ENCODE data around the gene PRPF39.
A peak's percentile ranks its signal among the peaks of the same experiment; 100 is the strongest.
"Not testable (repeated sequence)": the region's sequence is repeated elsewhere in the genome, so short reads cannot be mapped to it uniquely, and the experiment has no call there.

Gene PRPF39, protein sequence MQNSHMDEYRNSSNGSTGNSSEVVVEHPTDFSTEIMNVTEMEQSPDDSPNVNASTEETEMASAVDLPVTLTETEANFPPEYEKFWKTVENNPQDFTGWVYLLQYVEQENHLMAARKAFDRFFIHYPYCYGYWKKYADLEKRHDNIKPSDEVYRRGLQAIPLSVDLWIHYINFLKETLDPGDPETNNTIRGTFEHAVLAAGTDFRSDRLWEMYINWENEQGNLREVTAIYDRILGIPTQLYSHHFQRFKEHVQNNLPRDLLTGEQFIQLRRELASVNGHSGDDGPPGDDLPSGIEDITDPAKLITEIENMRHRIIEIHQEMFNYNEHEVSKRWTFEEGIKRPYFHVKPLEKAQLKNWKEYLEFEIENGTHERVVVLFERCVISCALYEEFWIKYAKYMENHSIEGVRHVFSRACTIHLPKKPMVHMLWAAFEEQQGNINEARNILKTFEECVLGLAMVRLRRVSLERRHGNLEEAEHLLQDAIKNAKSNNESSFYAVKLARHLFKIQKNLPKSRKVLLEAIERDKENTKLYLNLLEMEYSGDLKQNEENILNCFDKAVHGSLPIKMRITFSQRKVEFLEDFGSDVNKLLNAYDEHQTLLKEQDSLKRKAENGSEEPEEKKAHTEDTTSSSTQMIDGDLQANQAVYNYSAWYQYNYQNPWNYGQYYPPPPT

DNA sequence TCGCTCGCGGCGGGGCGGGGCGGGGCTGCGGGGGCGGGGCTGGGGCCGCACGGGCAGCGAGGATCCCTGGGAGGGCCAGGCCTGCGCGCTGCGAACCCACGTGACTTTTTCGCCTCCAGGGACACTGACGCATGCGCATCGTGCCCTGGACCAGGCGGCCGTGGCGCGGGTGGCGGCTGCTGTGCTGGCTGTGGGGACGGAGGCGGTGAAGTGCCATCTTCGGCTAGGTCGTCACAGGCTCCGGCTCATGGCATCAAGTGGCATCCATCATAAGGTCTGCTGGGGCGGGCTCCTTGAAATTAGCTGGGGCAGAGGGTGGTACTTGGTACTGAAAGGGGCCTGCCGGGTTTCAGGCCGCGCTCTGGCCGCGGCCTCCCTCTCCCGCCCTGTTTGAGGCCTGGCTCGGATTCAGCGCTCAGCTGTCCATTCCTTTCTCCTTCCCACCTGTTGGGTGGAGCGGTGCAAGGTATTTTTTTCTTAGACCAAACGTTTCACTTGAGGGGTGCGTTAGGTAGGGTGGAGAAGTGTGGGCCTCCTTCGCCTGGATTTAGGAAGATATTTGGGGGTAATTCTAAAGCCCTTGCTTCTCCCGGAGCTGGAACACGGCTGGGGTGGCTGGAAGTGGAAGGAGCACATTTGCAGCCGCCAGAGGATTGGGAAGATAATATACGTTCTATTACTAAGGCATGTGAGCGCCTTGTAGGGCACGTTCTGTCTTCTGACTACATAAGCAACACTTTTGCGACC lies at the start of gene PRPF39:
Gene PRPF39 (plus strand): TSS at position 141 of the 747 bp plus-strand sequence. CDS start 11,124 bp downstream, outside the sequence.
- peak; percentile 70 for DNase-seq (ENCODE audit: low read depth)

DNA sequence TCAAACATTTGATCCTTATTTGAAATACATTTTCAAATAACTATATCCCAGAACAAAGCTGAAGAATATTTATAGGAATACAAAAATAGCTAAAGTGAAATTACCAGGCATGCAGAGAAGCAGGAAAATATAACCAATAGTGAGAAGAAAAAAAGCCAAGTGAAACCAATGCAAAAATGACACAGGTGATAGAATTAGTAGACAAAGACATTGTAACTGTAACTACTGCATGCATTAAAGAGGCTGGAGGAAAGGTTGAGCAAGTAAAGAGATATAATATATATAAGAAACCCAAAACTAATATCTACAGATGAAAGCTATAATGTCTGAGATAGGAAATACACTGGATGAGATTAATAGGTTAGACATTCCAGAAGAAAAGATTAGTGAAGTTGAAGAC lies 49.2 kb upstream of the PRPF39 start:
- DNase-seq (ENCODE audit: low read depth): no peak

DNA sequence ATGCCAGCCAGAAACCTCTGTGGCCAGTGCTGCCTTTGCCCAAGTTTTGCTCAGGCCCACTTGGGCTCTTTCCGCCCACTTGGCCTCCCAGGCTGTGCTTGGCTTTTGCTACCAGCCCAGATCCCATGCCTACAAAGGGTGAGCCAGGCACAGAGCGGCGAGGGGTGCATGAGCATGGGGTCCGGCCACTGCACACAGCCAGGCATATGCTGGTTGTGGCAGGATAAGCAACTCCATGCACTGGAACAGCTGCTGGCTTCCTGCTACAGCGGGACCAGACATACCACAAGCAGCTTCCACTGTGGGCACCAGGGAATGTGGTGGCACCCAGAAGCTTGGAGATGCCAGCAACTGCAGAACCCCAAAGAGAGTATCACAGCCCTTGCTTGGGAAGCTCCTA lies 45.7 kb upstream of the PRPF39 start:
- no peak for DNase-seq (ENCODE audit: low read depth)

DNA sequence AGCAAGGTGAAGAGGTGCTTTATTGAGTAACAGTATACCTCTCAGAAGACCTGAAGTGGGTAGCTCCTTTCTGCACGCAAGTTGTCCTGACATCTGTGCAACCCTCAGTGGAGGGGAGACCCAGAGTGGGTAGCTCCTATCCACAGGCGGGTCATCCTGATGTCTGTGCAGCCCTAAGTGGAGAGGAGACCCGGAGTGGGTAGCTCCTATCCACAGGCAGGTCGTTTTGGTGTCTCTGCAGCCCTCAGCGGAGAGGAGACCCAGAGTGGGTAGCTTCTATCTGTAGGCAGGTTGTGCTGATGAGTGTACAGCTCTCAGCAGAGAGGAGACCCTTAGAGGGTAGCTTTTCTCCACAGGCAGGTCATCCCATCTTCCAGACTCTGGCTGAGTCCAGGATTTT lies 45.1 kb upstream of the PRPF39 start:
- DNase-seq (ENCODE audit: low read depth): no peak

DNA sequence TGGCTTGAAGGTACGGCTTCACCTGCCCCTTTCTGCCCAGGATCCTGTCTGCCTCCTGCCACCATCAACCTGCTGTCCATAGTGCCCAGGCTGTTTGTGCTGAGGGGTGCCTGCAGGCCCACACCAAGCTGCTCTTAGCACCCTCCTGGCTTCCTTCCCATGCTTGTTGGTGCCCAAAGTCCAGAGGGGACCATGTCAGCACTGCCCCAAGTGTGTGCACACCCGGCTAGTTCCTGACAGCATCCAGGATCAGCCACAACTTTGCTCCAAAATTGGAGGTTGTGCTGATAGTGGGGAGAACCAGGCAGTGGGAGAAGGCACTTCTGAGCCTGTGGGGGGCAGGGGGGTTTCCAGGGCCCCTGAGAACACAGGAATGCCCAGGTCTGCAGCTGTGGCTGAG lies 44.5 kb upstream of the PRPF39 start:
- DNase-seq (ENCODE audit: low read depth): no peak

DNA sequence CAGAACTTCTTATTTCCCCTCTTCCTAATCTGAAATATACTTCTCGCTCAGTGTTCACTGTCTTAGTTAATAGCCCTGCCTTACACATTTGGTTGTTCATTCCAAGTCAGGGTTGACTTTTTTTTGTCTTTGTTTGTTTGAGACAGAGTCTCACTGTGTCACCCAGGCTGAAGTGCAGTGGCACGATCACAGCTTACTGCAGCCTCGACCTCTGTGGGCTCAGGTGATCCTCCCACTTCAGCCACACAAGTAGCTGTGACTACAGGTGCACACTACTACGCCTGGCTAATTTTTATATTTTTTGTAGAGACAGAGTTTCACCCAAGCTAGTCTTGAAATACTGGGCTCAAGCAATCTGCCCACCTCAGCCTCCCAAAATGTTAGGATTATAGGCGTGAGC lies 42.3 kb upstream of the PRPF39 start:
- DNase-seq (ENCODE audit: low read depth): no peak

DNA sequence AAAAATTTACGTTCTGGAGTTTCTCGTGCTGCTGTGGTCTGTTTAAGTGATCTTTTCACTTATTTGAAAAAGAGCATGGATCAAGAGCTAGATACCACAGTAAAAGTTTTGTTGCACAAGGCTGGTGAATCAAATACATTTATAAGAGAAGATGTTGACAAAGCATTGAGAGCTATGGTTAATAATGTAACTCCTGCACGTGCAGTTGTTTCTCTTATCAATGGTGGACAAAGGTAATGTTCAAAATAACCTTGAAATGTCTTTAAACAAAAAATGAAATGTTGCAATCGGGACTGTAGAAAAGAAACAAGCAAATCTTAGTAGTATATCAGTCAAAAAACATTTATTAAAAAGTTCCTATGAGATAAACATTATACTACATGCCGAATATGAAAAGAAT lies 39.3 kb upstream of the PRPF39 start:
- DNase-seq (ENCODE audit: low read depth): no peak

DNA sequence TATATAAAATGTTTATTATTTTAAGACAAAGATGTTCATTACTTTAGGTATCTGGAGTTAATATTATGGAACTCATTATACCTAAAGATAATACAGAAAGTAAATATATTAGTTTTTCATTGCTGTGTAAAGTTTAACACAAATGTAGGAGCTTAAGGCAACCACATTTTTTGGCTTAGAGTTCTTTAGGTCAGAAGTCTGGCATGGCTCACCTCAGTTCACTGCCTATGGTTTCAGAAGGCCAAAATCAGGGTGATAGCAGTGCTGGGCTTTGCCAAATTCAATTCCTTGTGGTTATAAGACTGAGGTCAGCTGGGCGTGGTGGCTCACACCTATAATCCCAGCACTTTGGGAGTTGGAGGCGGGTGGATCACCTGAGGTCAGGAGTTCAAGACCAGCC lies 35.5 kb upstream of the PRPF39 start:
- no peak for DNase-seq (ENCODE audit: low read depth)

DNA sequence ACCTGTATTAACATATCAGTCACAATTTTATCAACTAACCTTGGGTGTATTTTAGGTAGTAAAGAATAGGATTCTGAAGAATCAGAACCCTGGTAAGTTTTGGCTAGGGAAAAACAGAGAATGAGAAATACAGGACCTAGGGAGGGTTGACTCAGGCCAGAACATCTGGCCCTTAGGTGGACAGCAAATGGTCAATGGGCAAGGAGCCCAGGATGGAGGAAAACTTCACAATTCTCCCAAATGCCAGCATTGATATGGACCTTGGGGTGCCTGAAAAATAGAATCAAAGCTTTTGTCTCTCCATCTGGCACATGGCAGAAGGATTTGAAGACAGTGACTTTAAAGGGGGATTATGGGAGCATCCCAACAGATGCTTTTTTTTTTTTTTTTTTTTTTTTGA lies 32.7 kb upstream of the PRPF39 start:
- DNase-seq (ENCODE audit: low read depth): no peak

DNA sequence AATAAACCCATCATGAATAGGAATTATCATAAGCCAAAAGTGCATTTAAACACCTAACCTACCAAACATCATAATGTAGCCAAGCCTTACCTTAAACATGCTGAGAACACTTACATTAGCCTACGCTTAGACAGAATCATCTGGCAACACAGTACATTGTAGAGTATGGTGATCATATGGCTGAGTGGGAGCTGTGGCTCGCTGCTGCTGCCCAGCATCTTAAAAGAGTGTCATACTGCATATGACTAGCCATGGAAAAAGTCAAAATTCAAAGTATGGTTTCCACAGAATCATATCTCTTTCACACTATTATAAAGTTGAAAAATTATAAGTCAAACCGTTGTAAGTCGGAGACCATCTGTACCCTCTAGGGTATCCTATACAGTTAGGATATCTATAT lies 32.0 kb upstream of the PRPF39 start:
- DNase-seq (ENCODE audit: low read depth): no peak

DNA sequence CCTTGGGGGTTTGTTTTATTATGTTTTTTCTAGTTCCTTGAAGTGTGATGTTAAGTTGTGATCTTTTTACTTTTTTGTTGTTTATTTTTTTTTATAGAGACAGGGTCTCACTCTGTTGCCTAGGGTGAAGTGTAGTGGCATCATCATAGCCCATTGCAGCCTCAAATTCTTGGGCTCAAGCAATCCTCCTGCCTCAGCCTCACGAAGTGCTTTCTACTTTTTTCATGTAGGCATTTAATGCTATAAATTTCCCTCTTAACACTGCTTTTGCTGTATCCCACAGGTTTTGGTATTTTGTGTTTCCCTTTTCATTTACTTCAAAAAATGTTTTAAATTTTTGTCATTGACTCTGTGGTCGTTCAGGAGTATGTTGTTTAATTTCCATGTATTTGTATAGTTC lies 26.6 kb upstream of the PRPF39 start:
- no peak for DNase-seq (ENCODE audit: low read depth)

DNA sequence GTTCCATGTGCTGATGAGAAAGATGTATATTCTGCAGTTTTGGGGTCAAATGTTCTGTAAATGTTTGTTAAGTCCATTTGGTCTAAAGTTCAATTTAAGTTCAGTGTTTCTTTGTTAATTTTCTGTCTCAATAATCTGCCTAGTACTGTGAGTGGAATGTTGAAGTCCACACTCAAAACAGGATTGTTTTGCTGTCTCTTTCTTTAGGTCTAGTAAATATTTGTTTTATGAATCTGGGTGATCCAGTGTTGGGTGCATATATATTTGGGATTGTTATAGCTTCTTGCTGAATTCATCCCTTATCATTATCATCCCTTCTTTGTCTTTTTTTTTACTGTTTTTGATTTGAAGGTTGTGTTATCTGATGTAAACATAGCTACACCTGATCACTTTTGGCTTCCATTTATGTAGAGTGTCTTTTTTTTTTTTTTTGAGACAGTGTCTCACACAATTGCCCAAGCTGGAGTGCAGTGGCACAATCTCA lies 26.0 kb upstream of the PRPF39 start:
- no peak for DNase-seq (ENCODE audit: low read depth)

DNA sequence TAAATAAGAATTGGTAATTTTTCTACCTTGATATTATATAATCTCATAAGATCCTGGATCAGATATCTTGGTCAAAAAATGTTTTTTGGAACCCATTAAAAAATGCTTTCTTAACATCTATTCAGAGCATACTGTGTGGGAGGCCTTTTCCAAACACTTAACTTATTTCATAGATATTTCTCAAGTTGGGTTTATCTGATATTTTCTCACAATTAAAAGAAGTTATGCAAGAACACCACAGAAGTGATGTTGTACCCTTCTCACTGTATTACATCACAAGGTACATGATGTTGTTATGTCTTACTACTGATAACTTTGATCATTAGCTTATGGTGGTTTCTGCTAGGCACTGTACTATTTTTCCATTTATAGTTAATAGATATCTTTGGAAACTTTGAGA lies 23.4 kb upstream of the PRPF39 start:
- DNase-seq (ENCODE audit: low read depth): no peak

DNA sequence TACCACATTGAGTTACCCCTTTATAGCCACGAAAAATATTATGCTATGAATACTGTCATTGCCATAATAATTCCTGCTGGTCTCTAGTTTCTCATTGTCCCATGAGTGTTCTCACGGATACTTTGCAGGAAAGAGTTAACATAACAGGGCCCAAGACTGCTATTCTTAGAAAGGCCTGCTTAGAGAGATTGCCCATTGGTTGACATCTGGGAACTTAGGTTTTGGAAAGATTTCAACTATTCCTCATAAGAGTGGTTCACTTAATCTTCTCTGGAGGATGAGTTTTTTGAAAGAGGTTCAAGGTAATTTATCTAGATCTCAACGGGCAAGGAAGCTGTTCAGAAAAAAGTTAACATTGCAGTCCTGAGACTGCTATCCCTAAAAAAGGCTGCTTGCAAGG lies 18.4 kb upstream of the PRPF39 start:
- DNase-seq (ENCODE audit: low read depth): no peak

DNA sequence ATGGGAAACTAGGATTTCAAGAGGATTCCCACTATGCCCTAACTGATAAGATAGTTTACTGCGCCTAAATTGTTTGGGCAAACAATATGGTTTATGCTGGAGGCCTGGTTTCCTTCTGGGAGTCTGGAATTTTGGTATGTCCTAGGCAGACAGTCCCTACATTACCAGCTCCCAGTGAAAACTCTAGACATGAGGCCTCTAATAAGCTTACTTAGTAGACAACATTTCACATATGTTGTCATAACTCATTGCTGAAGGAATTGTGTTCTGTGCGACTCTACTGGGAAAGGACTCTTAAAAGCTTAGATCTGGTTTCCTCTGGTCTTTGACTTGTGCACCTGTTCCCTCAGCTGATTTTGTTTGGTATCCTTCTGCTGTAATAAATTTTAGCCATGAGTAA lies 18.0 kb upstream of the PRPF39 start:
- DNase-seq (ENCODE audit: low read depth): no peak

DNA sequence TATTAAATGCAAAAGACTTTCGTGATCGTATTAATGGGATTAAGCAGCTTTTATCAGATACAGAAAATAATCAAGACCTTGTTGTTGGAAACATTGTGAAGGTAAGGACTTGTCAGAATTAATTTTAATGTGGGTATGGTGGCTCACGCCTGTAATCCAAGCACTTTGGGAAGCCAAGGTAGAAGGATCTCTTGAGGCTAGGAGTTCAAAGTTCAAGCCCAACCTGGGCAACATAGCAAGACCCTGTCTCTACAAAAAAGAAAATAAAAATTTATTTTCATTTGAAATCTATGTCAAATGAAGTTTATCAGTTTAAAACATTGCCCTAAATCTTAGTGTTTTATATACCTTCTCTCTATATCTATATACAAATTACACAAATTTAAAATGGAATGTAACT lies 17.2 kb upstream of the PRPF39 start:
- no peak for DNase-seq (ENCODE audit: low read depth)

DNA sequence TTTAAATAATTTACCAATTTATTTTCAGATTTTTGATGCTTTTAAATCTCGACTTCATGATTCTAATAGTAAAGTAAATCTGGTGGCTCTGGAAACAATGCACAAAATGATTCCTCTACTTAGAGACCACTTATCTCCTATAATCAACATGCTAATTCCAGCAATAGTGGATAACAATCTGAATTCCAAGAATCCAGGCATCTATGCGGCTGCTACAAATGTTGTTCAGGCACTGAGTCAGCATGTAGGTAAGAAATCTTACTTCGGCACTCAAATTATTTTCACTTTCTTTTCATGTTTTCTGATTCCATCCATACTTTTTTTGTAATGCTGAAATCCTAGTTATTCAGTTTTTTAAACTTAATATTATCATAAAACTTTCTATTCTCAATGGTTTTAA lies 15.5 kb upstream of the PRPF39 start:
- no peak for DNase-seq (ENCODE audit: low read depth)

DNA sequence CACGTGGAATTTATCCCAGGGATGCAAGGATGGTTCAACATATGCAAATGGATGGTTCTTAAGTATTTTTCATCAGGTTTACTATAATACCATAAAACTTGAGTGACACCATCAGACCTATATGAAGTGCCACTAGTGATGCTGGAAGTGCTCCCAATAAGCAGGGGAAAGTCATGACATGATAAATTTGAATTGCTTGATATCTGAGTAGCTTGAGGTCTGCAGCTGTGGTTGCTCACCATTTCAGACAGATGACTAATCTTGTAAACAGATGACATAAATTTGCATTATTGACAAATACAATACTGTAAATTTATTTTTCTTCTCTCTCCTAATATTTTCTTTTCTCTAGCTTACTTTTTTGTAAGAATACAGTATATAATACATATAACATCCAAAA lies 13.7 kb upstream of the PRPF39 start:
- no peak for DNase-seq (ENCODE audit: low read depth)

DNA sequence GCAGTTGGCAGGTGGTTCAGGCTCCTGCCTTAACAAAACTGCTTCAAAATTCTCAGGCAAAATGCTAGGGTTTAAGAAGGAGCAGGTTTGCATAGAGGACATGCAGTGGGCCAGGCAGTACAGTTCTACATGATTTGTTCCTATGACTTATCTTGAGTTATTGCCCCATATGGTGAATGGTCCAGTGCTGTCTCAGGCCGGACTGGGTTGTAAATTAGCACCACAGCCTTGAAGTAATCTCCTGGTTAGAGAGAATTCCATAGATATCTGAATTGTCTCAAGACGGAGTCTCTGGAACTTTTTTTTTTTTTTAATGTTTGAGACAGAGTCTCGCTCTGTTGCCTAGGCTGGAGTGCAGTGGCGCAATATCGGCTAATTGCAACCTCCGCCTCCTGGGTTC lies 11.8 kb upstream of the PRPF39 start:
- DNase-seq (ENCODE audit: low read depth): no peak

DNA sequence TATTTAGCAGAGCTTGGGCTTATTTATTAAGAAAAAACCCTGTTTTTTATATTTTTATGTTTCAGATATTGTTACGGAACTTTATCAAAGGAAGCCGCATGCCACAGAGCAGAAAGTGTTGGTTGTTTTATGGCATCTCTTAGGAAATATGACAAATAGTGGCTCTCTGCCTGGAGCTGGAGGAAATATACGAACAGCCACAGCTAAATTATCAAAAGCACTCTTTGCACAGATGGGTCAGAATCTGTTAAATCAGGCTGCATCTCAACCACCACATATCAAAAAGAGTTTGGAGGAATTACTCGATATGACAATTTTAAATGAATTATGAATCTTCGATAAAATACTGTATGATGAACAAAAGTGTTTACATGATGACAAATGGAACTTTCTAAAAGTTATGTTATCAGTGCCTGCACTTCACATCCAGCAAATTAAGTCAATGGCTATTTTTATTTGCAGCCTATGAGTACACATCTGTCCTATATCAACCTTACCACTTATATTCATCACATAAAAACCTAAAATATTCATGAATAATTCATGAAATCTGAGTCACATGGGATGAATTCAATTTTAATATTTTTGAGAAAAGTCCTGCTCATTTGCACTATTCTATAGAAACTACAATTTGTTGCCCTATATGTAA lies 10.6 kb upstream of the PRPF39 start:
- DNase-seq (ENCODE audit: low read depth): no peak

DNA sequence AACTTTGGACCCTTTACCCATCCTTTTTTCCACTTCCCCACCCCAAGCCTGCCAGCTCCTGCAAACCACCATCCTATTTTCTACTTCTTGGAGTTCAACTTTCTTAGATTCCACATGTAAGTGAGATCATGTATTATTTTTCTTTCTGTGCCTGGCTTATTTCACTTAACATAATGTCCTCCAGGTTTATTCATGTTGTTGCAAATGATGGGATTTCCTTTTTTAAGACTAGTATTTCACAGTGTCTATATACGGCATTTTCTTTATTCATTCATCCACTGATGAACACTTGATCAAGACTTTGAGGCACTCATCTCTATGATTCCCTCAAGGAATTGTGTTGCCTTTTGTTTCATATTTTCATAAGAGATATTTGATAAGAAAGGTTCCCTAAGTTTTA lies 5.6 kb upstream of the PRPF39 start:
- no peak for DNase-seq (ENCODE audit: low read depth)

DNA sequence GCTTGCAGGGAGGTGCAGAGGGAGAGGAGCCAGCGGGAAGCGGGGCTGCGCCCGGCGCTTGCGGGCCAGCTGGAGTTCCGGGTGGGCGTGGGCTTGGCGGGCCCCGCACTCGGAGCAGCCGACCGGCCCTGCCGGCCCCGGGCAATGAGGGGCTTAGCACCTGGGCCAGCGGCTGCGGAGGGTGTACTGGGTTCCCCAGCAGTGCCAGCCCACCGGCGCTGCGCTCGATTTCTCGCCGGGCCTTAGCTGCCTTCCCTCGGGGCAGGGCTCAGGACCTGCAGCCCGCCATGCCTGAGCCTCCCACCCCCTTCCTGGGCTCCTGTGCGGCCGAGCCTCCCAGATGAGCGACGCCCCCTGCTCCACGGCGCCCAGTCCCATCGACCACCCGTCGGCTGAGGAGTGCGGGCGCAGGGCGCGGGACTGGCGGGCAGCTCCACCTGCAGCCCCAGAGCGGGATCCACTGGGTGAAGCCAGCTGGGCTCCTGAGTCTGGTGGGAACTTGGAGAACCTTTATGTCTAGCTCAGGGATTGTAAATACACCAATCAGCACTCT lies 3.4 kb upstream of the PRPF39 start:
- not testable (repeated sequence) for DNase-seq (ENCODE audit: low read depth)

All from HS-5 (cell line).